Fibroblast of skin of left quadriceps (primary cell): ENCODE results near the gene USP35.

Source experiments
- DNase-seq, 2 experiments: peaks; one replicate each; pipeline ENCODE4 v3.0.0-alpha.2; 2013; ENCODE audit warnings: low read depth in 2 of 2

USP35 gene

GRCh38 chr11:78188286-78189173 is at the start of gene USP35, which contains the start of gene KCTD21:
Gene USP35 (plus strand): TSS chr11:78188919. CDS start chr11:78196246, 7,327 bp downstream.
Gene KCTD21 (minus strand): TSS chr11:78188626. CDS start chr11:78174554, 14,072 bp downstream.
- peak; percentile 88 to 89 for DNase-seq

DNA sequence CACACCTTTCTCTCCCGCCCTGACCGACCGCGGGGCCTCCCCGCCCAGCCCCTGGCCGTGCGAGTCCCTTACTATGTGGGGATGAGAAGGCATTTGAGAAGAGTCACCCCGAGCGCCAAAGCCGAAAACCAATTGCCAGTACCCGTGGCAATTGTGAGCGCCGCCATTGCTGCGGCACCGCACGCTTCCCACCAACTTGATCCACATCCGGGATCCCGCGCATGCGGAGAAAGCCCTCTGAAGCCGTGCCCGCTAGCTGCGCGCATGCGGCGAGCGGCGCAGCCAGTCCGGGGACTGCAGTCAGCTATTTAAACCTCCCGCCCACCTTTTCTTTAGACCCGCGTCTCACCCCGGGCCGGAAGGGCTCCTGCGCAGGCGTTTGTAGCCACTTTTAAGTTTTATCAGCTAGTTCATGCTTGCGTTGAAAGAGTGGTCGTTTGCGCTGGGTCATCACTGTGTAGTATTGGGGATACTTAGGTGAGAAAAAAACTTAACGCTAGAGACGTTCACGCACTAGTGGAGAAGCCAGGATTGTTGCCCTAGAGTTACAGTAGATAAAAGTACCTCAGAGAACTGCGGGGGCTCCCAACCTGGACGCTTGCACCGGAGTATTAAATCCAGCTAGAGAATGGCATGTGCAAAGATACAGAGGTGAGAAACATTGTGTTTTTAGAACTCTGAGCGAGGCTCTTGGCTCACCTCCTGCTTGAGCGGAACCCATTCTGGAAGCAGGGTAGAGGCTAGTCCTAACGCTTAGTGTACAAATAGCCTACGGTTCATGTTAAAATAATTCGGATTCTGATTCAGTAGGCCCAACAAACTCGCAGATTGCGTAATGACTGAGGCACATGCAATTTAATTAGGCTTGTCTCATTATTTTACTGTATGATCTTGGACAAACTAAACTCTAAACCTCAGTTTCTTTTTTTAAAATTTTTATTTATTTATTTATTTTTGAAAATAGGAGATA is 49.0 kb upstream of the USP35 start, which contains the start of gene ALG8:
TSS of gene ALG8 (minus strand) at position 205 of the 970 bp plus-strand sequence. CDS start at position 167, 38 bp downstream.
- peak; percentile 85 to 88 for DNase-seq

DNA sequence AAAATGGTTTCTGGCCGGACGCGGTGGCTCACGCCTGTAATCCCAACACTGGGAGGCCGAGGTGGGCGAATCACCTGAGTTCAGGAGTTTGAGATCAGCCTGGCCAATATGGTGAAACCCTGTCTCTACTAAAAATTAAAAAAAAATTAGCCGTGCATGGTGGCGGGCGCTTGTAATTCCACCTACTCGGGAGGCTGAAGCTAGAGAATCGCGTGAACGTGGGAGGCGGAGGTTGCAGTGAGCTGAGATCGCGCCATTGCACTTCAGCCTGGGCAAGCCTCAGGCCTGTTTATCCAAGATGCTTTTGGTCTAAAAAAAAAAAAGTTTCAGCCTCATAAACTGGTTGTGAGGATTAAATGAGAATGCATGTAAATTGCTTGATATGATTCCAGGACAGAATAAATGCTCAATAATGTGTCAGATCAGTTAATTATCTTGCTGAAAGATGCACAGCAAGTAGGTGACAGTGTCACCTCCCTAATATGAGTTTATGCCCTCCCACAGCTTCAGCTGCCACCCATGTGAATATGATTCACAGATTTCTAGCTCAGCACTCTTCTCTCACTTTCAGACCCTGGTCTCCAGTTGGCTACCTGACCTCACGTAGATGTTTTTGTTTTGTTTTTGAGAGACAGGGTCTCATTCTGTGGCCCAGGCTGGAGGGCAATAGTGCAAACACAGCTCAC is 48.2 kb upstream of the USP35 start:
- no peak for DNase-seq

GRCh38 chr11:78145511-78146025 is 43.2 kb upstream of the USP35 start:
- DNase-seq: no peak

DNA sequence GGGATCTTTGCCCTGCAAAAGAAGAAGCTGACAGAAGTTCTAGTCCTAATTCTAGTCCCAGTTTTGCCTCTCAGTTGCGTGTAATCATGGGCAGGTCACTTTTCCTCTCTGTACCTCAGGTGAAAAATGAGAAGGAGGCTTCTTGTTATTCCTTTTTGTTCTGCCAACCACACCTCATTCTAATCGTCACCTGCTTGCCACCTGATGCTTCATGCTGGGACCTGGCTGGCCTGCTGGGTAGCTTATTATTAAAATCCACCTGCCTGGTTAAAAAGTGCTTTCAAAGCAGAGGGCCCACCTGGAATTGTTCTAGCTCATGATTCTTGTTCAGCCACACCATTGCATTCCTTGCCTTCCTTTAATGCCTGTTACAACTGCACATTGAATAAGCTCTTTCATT is 40.9 kb upstream of the USP35 start:
- DNase-seq: no peak

DNA sequence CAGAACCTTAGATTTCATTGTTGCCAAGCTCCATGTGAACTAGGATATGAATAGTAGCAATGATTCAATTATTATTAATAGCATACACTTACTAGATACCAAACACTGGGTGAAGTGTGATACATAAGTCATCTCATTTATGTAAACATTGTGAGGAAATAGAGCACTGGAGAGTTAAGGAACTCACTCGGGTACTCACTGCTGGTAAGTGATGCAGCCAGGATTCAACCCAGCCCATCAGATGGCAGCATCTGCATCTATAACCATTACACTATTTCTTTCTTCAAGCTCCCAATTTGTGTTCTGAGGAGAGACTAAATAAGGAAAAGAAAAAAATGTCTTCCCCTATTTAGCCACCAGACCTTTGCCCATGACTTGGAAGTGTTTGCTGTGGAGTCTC is 39.1 kb upstream of the USP35 start:
- peak in 1 of 2 experiments; percentile 28 for DNase-seq

GRCh38 chr11:78150346-78150745 is 38.4 kb upstream of the USP35 start:
- no peak for DNase-seq

GRCh38 chr11:78150754-78151153 is 38.0 kb upstream of the USP35 start:
- DNase-seq: no peak

- DNase-seq: no peak
These were observed 36.9 kb upstream of the USP35 start for GRCh38 chr11:78151804-78152203.

- DNase-seq: peak; percentile 39 to 49
These were observed 32.4 kb upstream of the USP35 start for GRCh38 chr11:78156127-78156844.

DNA sequence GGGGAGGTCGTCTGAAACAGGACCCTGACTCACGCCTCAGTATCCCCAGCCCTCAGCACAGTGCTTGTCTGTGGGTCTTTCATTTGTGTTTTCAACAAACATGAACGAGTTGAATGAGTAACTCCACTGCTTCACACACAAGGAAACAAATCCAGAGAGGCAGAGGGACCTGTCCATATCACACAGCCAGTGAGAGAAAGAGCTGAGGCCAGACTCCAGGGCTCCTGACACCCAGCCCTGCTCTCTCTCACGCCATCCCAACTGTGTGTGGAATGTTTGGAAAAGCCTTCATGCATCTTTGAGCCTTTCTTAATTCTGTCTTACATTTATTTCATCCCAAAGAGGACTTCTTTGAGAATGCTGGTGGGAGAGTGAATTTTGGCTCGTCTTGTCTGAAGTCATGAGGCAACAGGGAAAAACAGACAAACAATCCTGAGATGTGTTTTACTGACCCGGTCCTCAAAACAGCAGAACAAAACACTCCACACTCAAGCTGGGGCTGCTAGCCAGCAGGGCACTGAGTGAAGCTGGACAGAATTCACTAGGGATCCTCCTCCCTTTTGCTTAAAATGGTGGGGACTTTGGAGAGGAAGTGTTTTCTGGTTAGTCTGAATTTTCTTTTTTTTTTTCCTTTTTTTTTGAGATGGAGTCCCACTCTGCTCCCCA is 29.6 kb upstream of the USP35 start:
- no peak for DNase-seq

GRCh38 chr11:78160557-78160956 is 28.2 kb upstream of the USP35 start:
- DNase-seq: no peak

GRCh38 chr11:78161346-78161745 is 27.4 kb upstream of the USP35 start:
- DNase-seq: no peak

DNA sequence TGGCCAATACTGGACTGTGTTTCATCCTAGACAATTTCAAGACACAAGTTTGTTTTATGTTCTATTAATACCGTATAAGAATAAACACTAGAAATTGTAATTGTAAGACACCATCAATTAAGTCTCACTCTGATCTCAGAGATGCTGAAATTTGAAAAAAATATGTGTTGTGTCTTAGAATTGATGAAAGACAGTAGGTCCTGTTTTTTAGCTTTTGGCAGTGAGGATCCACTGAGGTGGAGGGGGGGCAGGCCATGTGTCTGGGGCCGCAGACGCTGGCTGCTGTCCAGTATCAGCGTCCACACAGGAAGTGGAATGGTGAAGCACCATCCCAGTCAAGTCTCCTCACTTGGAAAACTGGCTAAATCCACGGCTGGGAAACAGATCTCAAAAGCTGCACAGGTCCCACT is 26.8 kb upstream of the USP35 start:
- no peak for DNase-seq

GRCh38 chr11:78163828-78164227 is 24.9 kb upstream of the USP35 start:
- no peak for DNase-seq

DNA sequence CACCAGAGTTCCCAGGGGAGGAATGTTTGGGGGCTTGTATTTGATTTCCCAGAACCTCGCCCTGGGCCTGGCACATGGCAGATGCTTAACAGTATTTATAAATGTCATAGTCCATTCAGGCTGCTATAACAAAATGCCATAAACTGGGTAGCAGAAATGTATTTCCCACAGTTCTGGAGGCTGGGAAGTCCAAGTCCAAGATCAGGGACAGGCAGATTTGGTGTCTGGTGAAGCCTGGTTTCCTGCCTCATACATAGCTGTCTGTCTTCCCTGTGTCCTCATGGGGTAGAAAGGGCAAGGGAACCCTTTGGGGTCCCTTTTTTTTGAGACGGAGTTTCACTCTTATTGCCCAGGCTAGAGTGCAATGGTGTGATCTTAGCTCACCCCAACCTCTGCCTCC is 24.2 kb upstream of the USP35 start:
- DNase-seq: no peak

DNA sequence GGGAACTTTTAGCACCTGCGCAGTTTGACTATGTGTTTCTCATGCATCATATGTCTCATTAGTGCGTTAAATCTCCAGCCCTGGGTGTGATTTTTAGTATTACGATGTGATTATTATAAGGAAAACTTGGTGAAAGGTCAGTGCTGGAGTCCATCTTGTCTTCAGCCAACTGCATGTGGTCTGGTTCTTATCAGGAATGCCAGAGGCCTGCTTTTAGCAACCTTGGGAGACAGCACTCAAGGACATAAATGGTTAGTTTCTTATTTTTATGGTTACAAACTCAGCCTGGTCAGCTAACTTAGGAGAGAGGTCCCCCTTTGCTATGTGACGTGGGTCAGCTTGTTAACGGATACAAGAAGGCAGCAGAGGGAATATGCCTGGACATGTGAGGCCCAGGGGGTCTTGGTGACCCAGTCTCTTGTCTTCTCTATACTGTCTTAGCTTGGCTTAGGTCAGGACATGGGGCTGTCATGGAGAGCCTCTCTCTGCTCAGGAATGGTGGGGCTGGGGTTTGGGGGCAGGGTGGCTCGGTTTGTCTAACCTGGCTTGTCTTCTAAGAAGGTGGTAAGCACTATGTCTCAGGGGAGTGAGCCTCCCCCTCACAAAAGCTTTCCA is 21.8 kb upstream of the USP35 start:
- no peak for DNase-seq

- DNase-seq: peak; percentile 58 to 66
These were observed 19.9 kb upstream of the USP35 start for GRCh38 chr11:78168539-78169477.

DNA sequence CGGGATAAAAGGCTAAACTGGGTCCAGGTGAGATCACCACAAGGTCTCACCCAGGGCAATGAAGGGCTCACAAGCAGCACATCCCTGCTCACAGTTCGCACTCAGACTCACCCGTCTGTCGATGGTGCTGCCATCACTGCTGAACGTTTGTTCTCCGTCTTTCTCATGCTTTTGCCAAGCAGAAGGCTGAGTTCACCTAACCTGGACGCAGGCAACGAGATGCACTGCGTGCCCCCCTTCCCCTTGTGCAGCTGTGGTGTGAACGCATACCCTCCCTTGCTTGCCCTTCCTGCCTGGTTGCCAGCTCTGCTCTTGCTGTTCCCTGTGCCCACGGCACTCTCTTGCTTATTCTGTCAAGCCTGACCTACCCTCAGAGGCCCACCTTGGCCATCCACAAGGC is 18.3 kb upstream of the USP35 start:
- DNase-seq: no peak
